NCI-H748 treated with DMSO at 0.1 percent for 48 hours (cell line): ENCODE data around the gene TLR2.
A peak's percentile ranks its signal among the peaks of the same experiment; 100 is the strongest.

Experiments used
- DNase-seq: peaks from one replicate; lab custom pipeline; 2025; lab: John Stamatoyannopoulos, UW

TLR2 gene, protein sequence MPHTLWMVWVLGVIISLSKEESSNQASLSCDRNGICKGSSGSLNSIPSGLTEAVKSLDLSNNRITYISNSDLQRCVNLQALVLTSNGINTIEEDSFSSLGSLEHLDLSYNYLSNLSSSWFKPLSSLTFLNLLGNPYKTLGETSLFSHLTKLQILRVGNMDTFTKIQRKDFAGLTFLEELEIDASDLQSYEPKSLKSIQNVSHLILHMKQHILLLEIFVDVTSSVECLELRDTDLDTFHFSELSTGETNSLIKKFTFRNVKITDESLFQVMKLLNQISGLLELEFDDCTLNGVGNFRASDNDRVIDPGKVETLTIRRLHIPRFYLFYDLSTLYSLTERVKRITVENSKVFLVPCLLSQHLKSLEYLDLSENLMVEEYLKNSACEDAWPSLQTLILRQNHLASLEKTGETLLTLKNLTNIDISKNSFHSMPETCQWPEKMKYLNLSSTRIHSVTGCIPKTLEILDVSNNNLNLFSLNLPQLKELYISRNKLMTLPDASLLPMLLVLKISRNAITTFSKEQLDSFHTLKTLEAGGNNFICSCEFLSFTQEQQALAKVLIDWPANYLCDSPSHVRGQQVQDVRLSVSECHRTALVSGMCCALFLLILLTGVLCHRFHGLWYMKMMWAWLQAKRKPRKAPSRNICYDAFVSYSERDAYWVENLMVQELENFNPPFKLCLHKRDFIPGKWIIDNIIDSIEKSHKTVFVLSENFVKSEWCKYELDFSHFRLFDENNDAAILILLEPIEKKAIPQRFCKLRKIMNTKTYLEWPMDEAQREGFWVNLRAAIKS

DNA sequence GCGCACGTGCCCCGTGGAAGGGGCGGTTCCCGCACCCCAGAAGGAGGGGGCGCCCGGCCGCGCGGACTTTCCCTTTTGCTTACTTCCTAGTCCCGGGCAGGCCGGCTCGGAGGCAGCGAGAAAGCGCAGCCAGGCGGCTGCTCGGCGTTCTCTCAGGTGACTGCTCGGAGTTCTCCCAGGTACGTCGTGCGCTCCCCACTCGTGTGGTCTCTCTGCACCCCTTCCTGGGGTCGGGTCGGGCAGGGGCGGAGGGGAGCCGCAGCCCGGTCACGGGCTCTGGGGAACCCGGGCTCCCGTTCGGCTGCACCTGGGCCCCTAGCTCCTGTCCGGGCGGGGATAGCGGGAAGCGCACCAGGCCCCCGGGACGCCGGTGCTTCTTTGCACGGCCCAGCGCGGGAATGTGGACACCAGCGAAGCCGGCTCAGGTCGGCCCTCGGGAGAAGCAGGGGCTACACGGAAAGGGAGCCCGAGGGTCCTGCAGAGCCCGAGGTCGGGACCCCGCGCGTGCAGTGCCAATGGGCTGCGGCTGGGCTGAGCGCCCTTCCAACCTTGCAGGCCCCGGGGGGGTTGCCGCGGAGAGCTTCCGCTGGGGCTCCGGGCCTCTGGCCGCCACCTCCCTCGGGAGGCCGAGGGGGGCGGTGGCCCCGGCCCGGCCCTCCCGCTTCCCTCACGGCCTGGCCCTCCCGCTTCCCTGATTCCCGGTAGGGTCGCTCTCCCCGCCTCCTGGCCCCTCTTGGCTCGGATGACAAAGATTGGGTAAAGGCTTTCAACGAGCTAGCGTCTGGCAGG, at the start of gene TLR2:
TSS of gene TLR2 (plus strand) at position 99 of the 789 bp plus-strand sequence. CDS start 18,628 bp downstream, outside the sequence.
- no peak for DNase-seq

DNA sequence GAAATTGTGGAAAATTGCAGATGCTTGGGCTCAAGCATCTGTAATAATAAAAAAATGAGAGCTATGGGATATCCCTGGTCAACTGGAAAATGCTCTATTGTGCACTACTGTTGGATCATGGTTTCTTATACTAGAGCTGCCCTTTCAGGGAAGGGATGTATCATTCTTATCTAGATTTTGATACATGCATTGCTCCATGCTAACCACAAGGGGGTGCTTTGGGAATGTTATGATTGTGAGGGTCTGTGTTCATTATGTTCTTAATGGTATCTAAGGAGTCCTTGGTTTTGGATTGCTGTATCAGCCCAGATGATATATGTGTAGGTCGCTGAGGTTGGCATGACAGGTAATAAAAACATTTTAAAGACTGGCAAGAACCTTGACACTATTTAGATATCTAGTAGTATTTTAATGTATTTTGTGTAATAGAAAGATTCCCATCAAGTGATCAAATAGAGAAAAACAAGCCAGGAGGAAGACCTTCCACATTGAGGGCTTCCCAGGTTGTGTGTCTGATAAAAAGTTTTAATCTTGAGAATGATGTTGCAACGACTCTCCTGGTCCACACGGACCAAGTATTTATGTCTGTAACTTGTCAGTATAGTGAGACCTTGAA, 49.2 kb upstream of the TLR2 start:
- DNase-seq = no peak

DNA sequence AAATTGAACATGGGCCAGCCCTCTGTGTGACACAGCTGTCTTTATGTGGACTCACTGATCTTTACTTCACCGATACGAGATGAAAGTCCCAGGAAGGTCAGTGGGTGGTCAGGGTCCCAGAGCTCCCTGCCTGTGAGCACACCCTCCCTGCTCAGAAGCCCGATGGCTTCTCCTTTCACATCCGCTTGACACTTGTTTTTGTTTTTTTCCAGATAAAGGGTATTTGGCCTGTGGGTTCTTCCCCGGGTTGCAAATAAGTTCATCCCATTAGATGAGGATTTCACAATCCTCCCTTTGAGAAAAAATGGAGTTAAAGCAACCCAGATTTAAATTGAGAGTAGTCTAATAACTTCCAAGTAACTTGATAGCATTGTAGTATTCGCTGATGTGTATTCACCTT, 48.2 kb upstream of the TLR2 start:
- DNase-seq = no peak

DNA sequence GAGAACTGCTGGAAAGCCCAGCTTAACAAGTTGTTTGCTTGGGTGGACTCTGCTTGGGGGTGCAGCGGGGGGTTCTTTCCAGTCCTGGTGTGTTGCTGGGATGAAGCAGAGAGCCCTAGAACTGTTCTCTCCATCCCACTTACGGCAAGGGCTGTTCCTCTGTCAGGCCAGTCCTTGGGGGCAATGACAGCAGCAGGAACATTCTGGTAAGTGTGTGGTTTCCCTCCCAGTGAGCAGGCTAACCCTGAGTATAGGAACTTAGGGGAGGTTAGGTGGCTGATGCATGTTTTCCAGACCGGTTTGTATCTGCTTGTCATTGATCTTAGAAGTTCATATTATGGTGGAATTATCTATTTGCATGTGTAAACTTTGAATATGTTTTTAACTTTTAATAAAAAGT, 46.9 kb upstream of the TLR2 start:
- no peak for DNase-seq

DNA sequence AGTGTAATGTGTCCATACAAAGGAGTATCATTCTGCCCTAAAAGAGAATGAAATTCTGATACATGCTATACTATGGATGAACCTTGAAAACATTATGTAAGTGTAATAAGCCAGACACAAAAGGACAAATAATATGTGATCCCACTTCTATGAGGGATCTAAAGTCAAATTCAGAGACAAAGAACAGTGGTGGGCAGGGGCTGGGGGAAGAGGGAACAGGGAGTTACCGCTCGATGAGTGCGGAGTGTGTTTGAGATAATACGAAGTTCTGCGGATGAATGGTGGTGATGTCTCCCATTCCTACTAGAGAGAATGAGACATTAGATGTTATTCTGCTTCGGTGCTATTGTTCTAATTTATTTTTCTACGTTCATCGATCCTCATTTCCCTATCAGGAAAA, 46.1 kb upstream of the TLR2 start:
- no peak for DNase-seq

DNA sequence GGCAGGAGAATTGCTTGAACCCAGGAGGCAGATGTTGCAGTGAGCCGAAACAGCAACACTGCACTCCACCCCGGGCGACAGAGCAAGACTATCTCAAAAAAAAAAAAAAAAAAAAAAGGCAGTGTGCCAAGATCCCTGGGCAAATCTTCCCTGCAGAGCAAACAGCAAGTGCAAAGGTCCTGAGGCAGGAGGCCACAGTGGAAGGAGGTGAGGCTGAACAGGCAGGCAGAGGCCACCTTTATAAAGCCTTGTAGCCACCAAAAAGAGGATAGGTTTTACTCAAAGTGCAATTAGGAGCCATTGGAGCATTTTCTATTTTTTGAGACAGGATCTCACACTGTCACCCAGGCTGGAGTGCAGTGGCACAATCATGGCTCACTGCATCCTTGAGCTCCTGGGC, 45.1 kb upstream of the TLR2 start:
- no peak for DNase-seq

DNA sequence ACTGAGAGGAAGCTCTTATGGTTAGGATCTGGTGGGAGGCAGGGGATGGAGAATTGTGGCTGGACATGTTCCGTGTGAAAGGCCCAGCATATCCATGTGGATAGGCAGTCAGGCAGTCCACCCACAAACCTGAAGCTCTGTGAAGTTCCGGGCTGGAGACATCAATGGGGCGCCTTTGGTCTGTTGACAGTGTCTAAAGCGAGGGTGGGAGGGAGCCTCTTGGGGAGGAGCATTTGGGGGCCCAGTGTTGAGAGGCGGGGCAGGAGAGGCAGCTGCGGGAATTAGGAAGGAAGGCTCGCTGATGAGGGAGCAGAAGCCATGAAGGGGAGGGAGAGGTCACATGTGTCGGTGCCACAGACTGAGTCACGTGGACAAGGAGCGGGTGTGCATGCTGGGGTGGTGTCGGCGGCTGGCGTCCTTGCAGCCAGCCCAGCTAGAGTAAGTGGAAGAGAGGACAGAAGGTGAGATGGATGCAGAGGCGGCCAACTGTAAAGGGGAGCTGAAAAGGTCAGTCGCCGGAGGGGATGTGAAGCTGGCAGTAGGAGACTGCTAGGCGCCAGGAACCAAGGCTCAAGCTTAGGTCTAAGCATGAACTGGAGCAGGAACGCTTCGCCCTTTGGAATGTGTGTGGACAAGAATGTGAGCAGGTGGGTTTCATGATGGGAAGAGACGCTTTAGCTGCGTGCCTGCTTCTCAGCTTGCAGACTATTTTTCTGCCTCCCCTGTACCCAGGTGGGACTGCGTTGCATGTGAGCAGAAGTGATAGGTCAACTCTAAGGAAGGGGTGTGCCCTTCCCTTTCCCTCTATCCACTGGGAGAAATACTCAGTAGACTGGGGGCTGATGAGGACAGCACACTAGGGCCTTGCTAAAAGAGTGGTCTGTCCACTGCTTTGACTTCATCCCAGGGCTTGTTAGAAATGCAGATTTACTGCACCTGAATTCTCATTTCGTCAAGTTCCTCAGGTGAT, 44.0 kb upstream of the TLR2 start:
- no peak for DNase-seq

DNA sequence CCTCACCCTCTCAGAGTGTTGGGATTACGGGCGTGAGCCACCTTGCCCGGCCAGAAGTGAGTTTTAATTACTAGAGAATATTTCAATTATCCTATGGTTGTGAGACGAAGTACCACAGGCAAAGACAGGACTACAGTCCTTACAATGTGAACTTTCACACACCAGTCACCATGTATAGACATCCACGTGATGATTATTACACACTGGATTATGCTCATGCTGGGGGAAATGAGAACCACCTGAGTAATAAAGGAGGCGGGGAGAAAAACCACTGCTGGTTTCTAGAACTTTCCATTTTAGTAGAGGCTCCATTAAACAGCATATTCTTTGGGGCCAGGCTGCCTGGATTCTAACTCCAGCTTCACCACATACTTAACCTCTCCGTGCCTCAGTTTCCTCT, 42.5 kb upstream of the TLR2 start:
- DNase-seq = no peak

DNA sequence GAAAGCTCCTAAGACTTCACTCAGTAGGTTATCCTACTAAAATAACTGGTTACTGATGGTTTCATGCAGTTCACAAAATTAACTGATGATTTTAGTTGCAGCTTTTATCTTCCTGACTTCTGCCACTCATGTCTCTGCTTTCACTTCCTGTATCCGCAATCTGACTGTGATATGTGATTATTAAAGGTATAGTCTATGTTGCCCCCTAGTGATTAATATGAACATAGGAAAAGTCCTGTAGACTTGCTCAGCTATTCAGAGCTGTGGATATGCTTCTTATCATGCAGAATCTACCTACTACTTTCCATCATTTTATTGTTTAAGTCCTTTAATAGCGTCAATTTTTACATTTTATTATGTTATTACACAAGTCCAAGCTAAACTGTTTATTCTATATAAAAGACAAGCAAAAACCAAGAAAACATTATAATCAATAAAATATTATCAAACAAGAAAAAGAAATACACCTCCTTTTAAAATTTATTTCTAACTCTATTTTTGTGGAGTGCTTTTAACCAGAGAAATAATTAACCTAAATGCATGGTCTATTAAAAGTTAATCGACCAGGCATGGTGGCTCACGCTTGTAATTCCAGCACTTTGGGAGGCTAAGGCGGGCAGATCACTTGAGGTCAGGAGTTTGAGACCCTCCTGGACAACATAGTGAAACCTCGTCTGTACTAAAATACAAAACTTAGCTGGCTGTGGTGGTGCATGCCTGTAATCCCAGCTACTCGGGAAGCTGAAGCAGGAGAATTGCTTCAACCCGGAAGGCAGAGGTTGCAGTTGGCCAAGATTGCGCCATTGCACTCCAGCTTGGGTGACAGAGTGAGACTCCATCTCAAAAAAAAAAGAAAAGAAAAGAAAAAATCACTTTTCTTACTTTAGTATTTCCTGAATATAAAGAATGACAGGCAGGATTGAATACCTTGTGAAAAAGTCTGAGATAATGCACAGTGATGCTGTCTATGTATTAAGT, 40.4 kb upstream of the TLR2 start:
- peak; percentile 49 for DNase-seq

DNA sequence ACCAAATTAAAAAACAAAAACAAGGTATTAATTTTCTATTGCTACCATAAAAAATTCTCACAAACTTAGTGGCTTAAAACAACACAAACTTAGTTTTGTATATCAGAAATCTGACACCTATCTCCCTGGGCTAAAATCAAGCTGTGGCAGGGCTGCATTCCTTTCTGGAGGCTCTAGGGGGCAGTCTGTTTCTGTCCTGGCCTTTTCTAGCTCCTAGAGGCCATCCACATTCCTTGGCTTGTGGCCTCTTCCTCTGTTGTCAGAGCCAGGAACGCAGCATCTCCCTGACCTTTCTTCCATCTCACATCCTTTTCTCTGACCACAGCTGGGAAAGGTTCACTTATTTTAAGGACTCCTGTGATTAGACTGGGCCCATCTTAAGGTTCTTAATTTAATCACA, 38.9 kb upstream of the TLR2 start:
- DNase-seq = no peak

DNA sequence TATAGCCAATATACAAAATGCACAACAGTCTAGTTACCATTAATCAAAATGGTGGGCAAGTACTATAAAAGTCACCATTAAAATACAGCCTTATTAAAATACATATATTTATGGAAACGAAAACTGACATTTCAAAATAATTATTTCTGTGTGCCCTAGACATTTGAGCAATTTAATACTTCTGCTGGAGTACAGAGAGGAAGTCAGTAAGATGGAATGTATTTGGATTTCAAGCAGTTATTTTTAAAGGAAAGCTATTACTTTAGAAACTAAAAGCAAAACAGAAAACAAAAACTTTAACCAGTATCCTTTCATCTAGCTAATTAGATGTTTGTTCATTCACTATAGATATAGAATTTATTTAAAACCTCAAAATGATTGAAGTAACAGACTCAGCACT, 37.8 kb upstream of the TLR2 start:
- DNase-seq = no peak

DNA sequence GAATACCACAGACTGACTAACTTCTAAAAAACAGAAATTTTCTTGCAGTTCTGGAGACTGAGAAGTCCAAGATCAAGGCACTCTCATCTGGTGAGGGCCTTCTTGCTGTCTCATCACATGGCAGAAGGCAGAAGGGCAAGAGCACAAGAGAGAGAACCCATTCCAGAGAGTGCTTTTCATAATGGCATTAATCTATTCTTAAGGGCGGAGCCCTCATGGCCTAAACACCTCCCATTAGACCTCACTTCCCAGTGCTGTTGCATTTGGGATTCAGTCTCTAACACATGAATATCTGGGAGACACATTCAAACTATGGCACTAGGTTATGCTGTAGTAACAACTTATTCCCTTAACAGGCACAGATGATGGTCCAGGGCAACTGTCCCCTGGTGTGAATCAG, 37.1 kb upstream of the TLR2 start:
- no peak for DNase-seq

DNA sequence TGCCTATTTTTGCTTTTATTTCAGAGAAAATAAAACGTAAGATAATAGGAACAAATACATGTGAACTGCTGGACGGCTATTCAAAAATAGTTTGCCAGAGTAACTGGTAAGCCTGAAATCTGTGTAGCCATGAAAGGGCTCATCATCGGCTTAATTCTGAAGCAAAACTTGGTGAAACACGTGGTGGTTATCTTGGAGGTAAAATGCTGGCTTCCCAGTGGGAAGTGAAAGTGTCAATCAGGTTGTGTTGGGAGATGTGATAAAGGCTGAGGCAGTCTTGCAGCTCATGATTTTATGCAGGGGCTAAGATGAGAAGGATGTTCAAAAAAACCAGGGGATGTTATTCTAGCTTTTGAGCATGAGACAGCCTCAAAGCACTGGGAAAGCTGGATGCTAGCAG, 36.1 kb upstream of the TLR2 start:
- DNase-seq = no peak

DNA sequence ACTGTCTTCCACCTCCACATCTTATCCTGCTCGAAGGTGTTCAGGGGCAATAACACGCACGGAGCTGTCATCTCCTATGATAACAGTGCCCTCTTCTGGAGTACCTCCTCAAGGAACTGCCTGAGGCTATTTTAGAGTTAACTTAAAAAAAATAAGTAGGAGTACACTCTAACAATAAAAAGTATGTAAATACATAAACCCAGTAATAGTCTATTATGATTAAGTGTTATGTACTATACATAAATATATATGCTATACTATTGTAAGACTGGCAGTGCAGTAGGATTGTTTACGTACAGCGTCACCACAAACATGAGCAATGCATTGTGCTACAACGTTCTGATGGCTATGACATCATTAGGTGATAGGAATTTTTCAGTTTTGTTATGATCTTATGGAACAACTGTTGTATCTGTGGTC, 34.5 kb upstream of the TLR2 start:
- no peak for DNase-seq

DNA sequence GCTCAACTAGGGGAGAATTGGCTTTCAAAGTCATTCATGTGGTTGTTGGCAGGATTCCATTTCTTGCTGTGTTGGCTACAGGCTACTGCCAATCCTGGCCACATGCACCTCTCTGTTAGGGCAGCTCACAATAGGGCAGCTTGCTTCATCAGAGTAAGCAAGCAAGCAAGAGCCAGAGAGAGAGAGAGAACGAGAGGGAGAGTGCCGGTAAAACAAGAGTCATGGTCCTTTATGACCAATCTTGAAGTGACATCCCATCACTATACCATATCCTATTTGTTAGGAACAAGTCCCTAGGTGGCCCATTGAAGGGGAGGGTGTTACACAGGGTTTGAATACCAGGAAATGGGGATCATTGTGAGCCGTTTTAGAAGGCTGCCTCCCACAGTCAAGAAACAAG, 33.0 kb upstream of the TLR2 start:
- no peak for DNase-seq

DNA sequence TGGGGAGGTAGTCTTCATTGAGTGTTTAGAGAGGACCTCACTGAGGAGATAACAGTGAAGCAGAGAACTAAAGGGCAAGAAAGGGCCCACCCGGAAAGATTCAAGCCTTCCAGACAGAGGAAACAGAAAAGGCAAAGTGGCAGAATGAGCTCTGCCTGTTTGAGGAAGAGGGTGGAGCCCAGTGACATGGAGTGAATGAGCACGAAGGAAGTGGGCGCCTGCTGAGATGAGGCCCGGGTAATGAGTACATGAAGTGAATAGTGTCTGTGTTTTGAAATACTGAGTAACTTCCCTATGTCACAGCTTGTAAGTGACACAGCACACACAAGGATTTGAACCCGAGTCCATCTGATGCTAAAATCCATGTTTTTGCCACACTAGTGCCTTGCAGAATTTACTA, 32.5 kb upstream of the TLR2 start:
- no peak for DNase-seq

DNA sequence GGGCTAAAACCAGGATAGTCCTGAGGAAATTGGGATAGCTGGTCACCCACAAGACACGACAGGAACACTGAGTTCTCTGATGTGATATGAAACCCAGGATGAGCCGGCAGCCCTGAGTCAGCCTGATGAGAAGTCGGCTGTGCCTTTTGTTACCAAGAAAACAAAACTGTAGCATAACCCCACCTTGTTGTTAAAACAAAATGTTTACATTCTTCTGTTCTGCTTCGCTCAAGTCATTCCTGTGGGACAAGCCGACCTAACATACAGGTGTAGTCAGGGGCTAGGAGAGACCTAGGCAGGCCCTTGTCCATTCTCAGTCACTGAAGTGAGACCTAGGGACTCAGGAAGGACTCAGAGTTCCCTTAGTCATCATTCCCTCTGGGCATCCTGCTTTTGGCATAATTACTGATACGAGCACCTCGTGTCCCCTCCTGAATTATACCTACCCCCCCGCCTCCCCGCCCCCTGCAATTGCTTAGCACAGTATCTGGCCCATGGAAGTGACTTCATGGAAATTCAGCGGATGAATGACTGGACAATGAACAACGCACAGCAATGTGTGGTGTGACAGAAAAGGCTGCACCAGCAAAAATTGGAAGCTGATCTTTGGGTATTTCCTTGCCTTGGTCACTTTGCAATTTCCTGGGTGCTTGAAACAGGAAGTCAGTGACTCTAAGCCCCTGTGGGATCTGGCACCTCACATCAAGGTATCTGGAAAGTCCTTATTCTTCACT, 31.9 kb upstream of the TLR2 start:
- DNase-seq = no peak

DNA sequence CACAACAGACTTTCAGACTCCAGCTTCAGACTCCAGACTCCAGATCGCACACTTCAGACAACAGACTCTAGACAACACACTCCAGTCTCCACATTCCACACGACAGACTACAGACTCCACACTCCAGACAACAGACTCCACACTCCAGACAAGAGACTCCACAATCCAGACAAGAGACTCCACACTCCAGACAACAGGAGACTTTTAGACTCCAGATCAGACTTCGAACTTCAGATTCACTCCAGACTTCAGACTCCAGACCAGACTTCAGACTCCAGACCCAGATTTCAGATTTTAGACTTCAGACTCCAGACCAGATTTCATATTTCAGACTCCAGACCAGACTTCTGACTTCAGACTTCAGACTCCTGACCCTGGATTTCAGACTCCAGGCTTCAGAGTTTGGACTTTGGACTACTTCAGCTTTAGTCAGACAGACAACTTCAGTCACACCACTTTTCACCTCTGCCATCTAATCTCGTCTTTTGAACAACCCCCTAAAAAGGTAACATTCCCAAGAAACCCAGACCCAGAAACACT, 29.0 kb upstream of the TLR2 start:
- DNase-seq = no peak

DNA sequence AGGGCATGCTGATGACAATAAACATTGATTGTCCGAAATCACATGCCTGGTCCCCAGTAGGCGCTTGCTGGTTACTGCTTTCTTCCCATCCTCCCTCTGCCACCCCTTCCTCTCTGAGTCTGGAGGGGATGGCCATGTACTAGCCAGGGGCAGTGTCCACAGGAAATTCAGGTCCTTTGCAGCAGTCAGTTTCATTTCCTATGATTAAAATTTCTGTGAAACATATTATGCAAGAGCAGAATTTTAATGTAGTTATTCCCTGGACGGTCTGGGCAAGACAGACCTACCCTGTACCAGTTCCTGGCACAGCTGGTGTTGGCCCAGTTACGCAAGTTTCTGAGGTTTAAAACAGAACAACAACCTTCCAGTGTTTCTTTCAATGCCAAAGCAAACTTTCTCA, 28.2 kb upstream of the TLR2 start:
- no peak for DNase-seq
